ENCODE data around the gene FUCA2.
"Not testable (repeated sequence)": the region's sequence is repeated elsewhere in the genome, so short reads cannot be mapped to it uniquely, and the experiment has no call there.

The FUCA2 gene

DNA sequence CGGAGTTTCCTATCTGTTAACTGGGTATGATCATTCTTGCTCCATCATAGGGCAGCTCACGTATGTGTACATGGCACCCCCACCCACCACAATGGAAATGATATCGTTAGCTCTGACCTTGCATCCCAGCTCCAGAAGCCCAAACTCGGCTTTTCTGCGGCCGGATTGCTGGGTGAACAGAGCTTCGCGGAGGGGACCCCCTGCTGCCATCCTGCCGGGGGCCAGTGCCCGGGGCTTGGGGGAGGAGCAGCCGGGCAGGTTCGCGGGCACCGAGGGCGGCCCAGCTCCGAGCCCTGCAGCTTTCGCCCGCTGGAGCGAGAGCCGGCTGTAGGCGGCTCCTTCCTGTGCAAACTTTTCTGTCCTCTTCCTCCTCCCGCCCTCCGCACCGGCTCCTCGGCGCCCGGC lies 24.9 kb upstream of the FUCA2 start:
- peak; percentile 33 to 42 for DNase-seq (ENCODE audit: low read depth in 2 of 2)

DNA sequence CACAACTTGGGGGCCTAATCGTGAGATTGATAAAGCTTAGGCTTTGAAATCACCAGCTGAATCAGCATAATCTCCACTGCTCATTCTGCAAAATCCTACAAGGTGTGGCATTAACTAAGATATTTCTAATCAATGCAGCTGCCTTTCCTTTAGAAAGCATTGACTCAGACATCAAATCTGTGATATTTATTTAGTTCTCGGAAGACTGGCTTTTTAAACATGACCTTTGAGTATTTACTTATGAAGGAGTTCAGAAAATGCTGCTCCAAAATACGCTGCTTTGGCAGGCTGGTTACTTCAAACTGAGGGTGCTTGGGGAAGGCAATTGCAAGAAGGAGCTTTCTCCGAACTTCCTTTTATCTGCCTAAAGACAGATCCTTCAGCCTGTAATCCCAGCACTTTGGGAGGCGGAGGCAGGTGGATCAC lies 23.7 kb upstream of the FUCA2 start:
- no peak for DNase-seq (ENCODE audit: low read depth in 2 of 2)

DNA sequence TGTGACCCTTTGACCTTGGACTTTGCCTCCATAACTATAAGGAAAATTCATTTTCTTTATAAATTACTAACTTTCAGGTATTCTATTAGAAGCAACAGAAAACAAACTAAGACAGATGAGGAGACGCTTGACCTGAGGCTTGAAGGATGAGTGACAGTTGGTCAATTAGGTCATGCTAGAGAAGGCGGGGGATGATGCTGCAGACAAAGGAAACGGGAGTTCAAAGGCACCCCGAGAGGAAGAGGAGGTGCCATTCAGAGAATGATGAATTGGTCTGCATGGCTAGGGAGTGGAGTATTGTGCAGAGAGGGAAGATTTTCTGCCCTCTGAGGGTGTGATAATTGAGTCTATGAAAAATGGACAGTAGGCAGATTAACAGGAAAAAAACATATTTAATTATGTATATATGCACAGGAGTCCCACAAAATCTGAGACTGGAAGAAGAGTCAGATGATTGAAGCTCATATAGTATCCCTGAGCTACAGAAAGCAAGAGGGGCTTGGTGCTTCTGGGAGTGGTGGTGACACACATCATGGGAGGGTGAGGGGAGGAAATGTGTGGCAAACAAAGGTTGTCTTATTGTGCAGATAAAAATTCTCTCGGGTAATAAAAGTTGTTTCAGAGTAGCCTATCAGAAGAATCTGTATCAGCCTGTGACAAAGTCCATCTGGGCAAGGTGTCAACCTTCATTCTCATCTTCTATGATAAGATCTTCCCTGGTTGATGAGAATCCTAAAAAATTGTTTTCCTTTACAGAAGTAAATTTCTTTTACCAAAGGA lies 20.4 kb upstream of the FUCA2 start:
- DNase-seq (ENCODE audit: low read depth in 2 of 2) = no peak

DNA sequence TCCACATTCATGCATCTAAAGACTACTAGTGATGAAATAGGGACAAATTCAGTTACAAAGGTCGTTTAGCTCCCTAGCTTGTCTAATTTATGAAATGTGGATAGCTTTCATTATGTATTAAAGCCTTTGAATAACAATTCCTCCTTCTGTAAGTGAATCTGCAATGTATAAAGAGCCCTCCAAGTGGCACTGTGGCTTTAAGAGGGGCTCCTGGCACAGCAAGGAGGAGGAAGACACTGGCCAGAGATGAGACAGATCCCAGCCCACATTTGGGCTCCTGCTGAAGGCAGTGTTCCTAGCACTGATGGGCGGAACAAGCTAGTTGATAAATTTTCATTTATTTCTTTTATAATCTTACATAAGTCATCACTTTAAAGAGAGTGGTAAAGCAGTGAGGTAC lies 17.6 kb upstream of the FUCA2 start:
- DNase-seq (ENCODE audit: low read depth in 2 of 2) = no peak

DNA sequence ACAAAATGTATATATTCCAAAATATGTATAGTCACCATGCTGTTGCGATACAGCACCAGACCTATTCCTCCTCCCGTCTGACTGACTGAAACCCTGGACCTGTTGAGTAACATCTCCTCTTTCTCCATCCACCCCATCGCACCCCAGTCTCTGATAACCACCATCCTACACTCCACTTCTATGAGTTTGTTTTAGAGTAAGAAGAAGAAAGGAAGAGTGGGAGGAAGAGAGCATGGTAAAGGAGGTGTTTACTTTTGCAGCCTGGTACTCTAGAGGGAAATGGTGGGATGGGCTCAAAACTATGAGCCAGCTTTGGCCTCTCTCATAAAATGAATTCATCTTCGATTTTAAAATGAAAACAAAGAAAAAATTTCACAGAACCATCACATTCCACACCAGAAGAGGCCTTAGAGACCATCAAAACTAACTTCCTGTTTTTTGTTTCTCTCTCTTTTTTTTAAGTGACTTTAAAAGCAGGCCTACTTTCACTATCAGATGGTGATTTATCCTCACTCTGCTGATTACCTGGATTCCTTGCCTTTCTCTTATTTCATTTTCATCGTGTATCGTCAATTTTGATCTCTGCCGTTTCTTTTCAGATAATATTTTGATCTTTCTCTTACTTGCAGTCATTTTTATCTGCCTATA lies 16.8 kb upstream of the FUCA2 start:
- DNase-seq (ENCODE audit: low read depth in 2 of 2) = no peak

DNA sequence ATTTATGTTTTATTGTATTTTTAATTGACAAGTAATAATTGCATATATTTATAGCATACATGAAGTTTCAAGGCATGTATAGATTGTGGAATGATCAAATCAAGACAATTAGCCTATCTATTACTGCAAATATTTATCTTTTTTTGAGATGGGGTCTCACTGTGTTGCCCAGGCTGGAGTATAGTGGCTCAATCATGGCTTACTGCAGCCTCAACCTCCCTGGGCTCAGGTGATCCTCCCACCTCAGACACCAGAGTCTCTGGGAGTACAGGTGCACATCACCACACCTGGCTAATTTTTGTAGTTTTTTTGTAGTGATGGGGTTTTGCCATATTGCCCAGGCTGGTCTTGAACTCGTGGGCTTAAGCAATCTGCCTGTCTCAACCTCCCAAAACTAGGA lies 16.2 kb upstream of the FUCA2 start:
- no peak for DNase-seq (ENCODE audit: low read depth in 2 of 2)

DNA sequence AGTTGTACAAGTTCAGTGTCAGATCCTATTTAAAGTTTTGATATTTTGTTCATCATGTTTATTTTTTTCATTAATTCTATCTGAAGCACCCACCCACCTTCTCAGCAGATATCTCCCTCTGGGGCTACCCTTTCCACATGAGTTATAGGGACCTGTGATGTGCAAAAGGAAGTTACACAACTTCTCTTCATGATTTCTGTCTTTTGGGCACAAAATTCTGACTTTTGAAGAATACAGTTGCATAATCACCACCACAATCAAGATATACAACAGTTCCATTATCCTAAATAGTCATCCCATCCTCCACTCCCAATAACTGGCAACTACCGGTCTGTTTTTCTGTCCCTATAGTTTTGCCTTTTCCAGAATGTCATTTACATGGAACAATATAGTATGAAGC lies 13.8 kb upstream of the FUCA2 start:
- no peak for DNase-seq (ENCODE audit: low read depth in 2 of 2)

DNA sequence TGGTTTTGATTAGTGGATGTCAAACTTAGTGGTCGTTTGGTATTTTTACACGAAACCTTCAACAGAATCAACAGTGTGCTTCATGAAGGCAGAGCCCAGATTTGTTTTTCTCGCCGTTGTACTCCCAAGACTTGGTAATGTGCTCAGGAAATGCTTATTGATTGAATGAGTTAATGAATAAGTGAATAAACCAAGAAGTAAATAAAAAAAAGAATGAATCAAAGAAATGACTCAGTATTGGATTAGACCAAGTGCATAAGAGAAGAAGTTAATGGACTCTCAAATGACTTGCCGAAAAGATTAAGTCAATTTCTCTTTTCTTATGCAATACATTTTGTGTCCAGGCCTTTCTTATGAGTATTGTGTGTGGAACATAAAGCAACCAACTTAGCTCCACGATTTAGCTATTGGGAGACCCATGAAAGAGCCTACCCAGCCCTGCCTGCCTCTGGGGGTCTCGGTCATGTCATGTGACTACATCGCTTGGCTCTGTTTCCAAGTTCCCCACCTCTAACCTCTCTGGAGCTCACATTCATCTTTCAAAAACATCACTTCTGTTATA lies 10.6 kb upstream of the FUCA2 start:
- DNase-seq (ENCODE audit: low read depth in 2 of 2) = no peak

DNA sequence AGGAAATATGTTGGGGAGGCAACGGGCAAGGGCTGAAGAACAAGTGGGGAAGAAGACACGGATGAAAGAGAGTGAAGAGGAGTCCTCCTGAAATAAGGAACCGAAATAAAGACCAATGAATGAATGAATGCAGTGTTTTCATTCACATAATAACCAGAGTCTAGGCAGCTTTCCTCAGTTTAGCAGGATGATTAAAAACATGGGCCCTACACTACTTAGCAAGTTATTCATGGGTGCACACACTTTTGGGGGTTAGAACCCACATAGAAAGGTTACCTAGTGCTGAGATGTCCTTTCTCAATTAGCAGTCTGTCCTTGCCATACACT lies 5.9 kb upstream of the FUCA2 start:
- DNase-seq (ENCODE audit: low read depth in 2 of 2) = no peak

DNA sequence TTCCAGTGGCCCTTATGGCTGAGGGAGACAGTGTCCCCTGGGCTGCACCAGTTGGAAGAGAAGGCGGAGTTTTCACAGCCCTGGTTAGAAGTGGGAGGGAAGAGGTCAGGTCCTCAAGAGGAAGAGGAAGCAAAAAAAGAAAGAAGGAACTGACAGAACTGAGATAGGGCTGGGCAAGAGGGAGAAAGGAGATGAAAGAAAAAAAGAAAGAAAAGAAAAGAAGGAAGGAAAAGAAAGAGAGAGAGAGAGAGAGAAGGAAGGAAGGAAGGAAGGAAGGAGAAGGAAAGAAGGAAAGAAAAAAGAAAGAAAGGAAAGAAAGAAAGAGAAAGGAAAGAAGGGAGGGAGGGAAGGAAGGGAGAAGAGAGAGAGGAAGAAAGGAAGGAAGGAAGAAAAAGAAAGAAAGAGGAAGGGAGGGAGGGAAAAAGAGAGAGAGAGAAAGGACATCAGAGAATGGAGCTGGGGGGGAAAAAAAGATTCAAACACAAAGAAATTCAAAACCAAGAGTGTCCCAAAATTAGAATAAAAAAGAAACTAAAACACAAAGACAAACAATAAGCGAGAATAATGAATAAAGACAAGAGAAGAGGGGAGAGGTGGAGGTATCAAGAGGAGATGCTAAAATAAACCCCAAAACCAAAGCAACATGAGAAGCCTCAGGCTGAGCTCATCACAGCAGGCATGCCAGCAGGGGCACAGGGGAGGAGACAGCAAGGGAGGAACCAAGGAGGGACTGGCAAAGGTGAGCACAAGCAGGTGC lies 5.3 kb upstream of the FUCA2 start:
- no peak for DNase-seq (ENCODE audit: low read depth in 2 of 2)

DNA sequence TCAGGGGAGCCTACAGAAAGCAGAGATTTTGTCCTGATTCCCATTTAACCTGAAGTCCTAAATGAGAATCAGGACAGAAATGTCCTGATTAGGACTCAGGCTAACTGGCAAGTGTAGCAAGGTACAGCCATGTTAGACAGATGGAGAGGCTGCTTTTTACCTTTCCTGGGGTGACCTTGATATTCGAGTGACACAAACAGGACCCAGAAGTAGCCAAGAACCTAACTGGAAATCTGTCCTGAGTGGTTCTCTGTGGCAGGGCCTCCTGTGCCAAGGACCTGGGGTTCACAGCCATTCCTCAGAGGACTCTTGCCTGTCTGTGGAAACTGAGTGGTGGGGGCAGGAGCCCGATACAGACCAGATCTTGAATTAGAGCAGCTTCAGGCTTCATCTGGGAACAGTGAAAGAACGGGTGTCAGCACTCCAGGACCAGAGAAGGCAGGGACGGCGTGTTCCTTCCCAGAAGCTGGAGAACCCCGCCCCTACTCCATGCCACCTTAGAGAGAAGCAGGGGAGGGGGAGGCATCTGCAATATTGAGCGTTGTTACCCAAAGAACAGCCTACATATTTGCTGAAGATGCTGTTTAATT lies 4.3 kb upstream of the FUCA2 start:
- no peak for DNase-seq (ENCODE audit: low read depth in 2 of 2)

DNA sequence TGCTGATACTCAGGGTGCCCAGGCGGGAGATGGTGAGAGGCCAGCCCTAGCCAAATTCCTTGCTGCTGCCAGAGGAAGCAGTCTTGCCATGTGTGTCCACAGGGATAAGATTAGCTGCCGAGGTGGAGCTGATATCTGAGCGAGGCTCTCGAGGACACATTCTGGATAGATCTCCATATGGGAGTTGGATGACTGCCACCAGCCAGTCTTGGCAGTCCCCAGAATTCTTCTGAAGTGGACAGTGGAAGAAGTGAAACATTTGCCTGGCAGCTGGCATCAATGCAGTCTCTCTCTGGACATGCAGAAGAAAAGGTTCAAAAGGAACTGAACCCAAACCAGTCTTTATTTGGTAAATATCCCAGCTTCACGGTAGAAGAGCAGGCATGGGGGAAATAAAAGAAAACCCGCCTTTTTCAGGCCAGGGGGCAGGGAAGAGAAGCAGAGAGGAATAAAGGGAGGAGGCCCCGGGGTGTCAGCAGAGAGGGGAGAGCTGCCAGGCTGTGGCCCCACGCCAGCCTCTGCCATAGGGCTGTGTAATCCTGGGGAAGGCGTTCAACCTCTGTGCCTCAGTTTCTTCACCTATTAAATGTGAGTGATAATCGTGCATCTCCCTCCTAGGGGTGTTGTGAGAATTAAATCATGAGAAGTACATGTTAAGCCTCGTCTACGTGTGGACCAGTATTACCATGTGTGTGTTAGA lies 3.7 kb upstream of the FUCA2 start:
- no peak for DNase-seq (ENCODE audit: low read depth in 2 of 2)

DNA sequence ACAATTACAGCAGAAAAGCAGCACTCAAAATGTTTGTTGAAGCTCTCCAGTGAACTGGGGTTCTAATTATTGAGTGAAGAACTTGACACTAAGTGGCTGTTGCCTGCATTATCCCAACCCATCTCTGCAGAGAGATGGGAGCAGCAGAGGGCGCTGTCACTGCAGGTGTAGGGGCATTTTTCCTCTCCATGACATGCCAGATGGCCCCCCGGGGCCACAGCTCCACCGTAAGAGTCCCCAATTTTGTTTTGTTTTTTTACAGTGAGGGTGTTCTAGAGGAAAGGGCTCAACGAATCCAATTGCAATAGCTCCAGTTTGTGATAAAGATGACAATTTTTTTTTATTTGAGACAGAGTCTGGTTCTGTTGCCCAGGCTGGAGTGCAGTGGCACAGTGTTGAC lies 1.9 kb upstream of the FUCA2 start:
- DNase-seq (ENCODE audit: low read depth in 2 of 2) = no peak

DNA sequence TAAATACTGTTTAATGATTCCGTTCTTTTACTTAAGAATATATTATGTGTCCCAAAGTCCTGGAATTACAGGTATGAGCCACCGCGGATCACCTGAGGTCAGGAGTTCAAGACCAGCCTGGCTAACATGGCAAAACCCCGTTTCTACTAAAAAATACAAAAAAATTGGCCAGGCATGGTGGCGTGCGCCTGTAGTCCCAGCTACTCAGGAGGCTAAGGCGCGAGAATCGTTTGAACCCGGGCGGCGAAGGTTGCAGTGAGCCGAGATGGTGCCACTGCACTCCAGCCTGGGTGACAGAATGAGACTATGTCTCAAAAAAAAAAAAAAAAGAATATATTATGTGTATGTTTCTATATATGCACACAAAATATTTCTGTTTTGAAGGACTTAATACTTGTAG lies 1.2 kb downstream of the FUCA2 start:
- not testable (repeated sequence) for DNase-seq (ENCODE audit: low read depth in 2 of 2)

DNA sequence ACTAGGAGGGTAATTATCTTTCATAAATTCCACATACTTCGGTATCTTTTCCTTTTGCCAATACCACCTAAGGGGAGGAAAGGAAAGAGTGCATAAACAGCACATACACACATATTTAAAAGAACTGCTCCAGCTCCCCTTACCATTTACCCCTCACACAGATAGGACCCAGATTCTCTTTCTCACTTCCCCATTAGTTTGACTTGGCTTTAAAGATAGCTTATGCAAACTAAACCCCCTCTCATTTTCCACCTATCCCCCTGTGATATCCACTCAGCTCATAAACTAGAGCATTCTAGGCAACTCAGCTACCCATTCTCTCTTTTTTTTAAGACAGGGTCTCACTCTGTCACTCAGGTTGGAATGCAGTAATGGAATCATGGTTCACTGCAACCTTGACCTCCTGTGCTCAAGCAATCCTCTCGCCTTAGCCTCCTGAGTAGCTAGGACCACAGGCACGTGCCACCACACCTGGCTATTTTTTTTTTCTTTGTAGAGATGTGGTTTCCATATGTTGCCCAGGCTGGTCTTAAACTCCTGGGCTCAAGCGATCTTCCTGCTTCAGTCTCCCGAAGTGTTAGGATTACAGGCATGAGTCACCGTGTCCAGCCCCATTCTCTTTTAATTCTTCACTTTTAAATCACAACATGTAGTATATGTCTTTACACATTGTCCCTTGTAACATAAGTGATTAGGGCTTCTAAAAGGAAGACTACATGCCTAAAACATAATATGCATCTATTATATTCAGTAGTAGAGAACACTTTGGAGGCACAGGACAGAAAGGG lies 4.0 kb downstream of the FUCA2 start:
- DNase-seq (ENCODE audit: low read depth in 2 of 2) = no peak

DNA sequence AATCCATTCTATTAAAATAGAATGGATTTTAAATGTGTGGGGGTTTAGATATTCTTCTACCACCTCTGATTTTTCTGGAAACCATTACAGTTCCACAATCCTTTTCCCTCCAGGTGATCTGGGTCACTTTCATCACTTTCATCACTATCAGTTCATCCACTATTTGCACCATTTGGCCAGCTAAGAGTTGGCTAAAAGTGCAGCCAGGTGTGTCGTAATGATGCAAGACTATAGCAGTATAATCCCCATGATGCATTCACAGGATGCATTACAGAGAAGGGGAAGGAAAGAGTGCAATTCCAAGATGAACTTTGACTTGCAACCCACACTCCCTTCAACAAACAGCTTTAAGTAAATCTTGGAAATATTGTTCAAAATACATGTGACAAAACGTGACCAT lies 4.9 kb downstream of the FUCA2 start:
- DNase-seq (ENCODE audit: low read depth in 2 of 2) = no peak

DNA sequence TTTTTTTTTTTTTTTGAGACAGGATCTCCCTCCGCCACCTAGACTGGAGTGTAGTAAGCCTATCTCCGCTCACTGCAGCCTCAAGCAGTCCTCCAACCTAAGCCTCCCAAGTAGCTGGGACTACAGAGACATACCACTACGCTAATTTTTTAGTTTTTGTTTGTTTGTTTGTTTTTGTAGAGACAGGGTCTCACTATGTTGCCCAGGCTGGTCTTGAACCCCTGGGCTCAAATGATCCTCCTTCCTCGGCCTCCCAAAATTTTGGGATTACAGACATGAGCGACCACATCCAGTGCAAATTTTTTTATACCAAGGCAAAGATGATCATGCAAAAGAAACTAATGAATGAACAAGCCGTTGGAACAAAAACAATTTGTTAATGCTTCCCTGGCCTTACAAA lies 5.3 kb downstream of the FUCA2 start:
- DNase-seq (ENCODE audit: low read depth in 2 of 2) = no peak

DNA sequence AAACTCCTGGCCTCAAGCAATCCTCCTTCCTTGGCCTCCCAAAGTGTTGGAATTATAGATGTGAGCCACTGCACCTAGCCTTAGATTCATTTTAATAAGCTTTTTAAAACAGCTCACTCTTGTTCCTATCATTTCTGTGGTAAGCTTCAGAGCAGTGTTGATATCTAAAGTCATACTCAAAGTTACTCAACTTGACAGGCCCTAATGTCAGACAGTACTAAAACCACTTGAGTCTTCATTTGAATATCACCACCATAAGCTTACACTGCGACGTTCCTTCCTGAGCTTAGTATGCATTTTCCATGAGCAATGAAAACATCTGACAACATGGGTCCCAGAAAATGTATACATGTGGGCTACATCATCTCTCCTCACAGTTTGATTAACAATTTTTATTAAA lies 6.0 kb downstream of the FUCA2 start:
- no peak for DNase-seq (ENCODE audit: low read depth in 2 of 2)

DNA sequence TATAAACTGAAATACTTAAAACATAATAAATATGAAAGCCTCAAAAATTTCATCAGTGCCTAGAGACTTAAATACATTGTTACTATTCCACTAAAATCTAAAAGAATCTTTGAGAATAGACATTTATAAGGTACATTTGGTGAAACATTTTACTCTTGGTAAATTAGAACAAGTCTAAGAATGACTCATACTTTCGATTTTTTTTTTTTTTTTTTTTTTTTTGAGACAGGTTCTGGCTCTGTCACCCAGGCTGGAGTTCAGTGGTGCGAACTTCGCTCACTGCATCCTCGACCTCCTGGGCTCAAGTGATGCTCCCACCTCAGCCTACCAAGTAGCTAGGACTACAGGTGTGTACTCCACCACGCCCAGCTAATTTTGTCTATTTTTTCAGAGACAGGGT lies 6.4 kb downstream of the FUCA2 start:
- no peak for DNase-seq (ENCODE audit: low read depth in 2 of 2)

DNA sequence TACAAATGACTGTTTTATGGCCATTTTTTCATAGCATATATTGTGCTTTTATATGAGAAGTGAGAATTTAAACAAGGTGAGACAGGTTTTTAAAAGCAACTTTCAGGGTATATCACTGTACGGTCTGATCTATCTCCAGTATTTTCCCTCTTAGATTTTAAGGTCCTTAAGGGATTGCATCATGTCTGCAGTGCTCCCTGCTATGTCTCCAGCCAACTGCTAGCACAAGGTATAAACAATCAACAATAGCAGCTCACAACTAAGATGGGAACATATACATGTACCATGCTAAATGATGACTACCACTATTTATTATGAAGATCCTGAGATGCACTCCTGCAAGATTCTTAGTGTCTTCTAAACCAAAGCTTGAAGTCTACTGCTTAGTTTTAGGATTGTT lies 7.2 kb downstream of the FUCA2 start:
- DNase-seq (ENCODE audit: low read depth in 2 of 2) = no peak

DNA sequence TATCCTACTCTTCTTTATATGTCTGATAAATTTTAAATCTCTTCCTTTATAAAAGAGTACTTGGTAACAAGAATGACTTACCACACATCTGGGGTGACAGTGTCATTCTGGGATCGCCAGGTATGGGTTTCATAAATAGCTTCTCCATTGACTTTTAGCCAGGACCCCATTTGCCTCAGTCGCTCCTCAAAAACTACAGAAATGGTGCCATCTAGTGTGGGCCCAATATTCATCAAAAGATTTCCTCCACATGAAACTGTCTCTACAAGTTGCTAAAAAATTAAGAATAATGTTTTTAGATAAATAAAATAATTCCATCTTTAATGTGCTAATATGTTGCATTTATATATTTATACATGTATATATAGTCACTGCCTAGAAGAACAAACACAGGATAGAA lies 9.7 kb downstream of the FUCA2 start:
- DNase-seq (ENCODE audit: low read depth in 2 of 2) = no peak
